PC-3 (cell line): ENCODE measurements around the gene LARP6. TPM values are rescaled to one million over a fixed set of nuclear protein-coding genes. Genes with fewer than 3 reads are reported as not detected.

ENCODE experiments used
- ATAC-seq: fragments of 200-7000 bp; cut with Tn5 transposase; 2 replicates; pipeline ENCODE4 v1.9.1; 2020; ENCODE audit warnings: mild to moderate bottlenecking, moderate library complexity
- BruUV-seq: library from RNA; stranded (reverse); fragments of 400-500 nt; replicated peaks from 2 replicates; lab custom pipeline; 2021; lab: Mats Ljungman, UMichigan
- CTCF ChIA-PET: fragments of 300-600 bp; sonication (Branson Sonifier 250); formaldehyde crosslinking; loops from one replicate; lab custom pipeline; 2022; ENCODE audit warnings: antibody characterized with exemption; lab: Charles Lee
- POLR2A ChIA-PET: fragments of 300-600 bp; sonication (Branson Sonifier 250); formaldehyde crosslinking; loops from one replicate; lab custom pipeline; 2022; ENCODE audit warnings: antibody characterized with exemption; ENCODE audit not compliant: unreplicated experiment; lab: Charles Lee
- DNase-seq: peaks from one replicate; pipeline ENCODE4 v3.0.0-alpha.2; 2015
- H2AFZ ChIP-seq: fragments of 300-600 bp; sonication (generic); 2 replicates; pipeline ENCODE4 v1.6.0; 2016; ENCODE audit warnings: antibody characterized with exemption, low read length
- H3F3A ChIP-seq: fragments of 300-600 bp; sonication (generic); one replicate; pipeline ENCODE4 v1.6.0; 2017; ENCODE audit warnings: antibody characterized with exemption, low read length, control low read depth, mild to moderate bottlenecking; ENCODE audit not compliant: unreplicated experiment
- H3K27ac ChIP-seq: fragments of 300-600 bp; sonication (generic); 2 replicates; pipeline ENCODE4 v1.5.1; 2016; ENCODE audit warnings: mild to moderate bottlenecking, low read length
- H3K27me3 ChIP-seq: fragments of 300-600 bp; sonication (generic); 2 replicates; pipeline ENCODE4 v1.6.1; 2016; ENCODE audit warnings: low read length, mixed read lengths
- H3K36me3 ChIP-seq: fragments of 300-600 bp; sonication (generic); 2 replicates; pipeline ENCODE4 v1.6.1; 2016; ENCODE audit warnings: low read depth, mixed run types, low read length, mixed read lengths
- H3K4me1 ChIP-seq: fragments of 300-600 bp; sonication (generic); 2 replicates; pipeline ENCODE4 v1.5.1; 2016; ENCODE audit warnings: low read length; ENCODE audit not compliant: insufficient read depth
- H3K4me2 ChIP-seq: fragments of 300-600 bp; sonication (generic); 2 replicates; pipeline ENCODE4 v1.6.0; 2016; ENCODE audit warnings: low read length
- H3K4me3 ChIP-seq: fragments of 300-600 bp; sonication (generic); 2 replicates; pipeline ENCODE4 v1.5.1; 2016; ENCODE audit warnings: mild to moderate bottlenecking, low read length, mixed read lengths
- H3K79me2 ChIP-seq: fragments of 300-600 bp; sonication (generic); 2 replicates; pipeline ENCODE4 v1.6.1; 2017; ENCODE audit warnings: low read length, mixed read lengths
- H3K9ac ChIP-seq: fragments of 300-600 bp; sonication (generic); 2 replicates; pipeline ENCODE4 v1.6.0; 2016; ENCODE audit warnings: mild to moderate bottlenecking, low read length
- H3K9me2 ChIP-seq: fragments of 300-600 bp; sonication (generic); replicated peaks from 2 replicates; pipeline ENCODE4 v1.6.1; 2016; ENCODE audit warnings: mixed run types, low read length, mixed read lengths
- H3K9me3 ChIP-seq: fragments of 300-600 bp; sonication (generic); 2 replicates; pipeline ENCODE4 v1.6.1; 2016; ENCODE audit warnings: low read length, mixed read lengths
- H4K20me1 ChIP-seq: fragments of 300-600 bp; sonication (generic); 2 replicates; pipeline ENCODE4 v1.6.1; 2016; ENCODE audit warnings: low read length, mixed read lengths
- EZH2 ChIP-seq: fragments of 300-600 bp; sonication (generic); IDR thresholded peaks from one replicate; pipeline ENCODE4 v1.6.1; 2017; ENCODE audit warnings: antibody characterized with exemption, mild to moderate bottlenecking, low read length; ENCODE audit not compliant: unreplicated experiment
- EZH2phosphoT487 ChIP-seq: fragments of 300-600 bp; sonication (generic); IDR thresholded peaks from 2 replicates; pipeline ENCODE4 v1.6.1; 2018; ENCODE audit warnings: mild to moderate bottlenecking, antibody characterized with exemption, low read length, borderline replicate concordance
- intact Hi-C: fragments of 100-400 bp; cut with micrococcal nuclease; formaldehyde crosslinking; loops from 2 replicates; pipeline ENCODE4 v1.9.0; 2023
- total RNA-seq: library from RNA; depleted of rRNA; stranded (reverse); fragments of >200 nt; gene quantifications from 2 replicates; pipeline ENCODE4 v1.2.3, GENCODE V29; 2014
- TF ChIP-seq, protein P1 (sequence below): fragments of 300-600 bp; sonication (generic); conservative IDR thresholded peaks from 2 replicates; pipeline ENCODE4 v1.5.1; 2017; ENCODE audit warnings: antibody characterized with exemption, low read depth, mild to moderate bottlenecking, low read length

The LARP6 gene
- total RNA-seq, 1 experiment from 2014 or later, result 133 TPM

GRCh38 chr15:70826634-70827033 lies 27.3 kb downstream of the LARP6 start:
- peak overlapping the region; percentile 51 for H3K9ac ChIP-seq
- intact Hi-C loops, result no loop called here
- H3K27ac ChIP-seq, result peak overlapping the region; percentile 65

GRCh38 chr15:70825841-70826240 lies 28.1 kb downstream of the LARP6 start:
- Histone ChIP-seq H3K4me1 (peaks cover 31% of the 10 kb centered on the region), H3F3A (no peaks in the 10 kb centered on the region), H3K27ac (peak overlapping the region; percentile 65), H3K9ac (peak overlapping the region; percentile 51; the same call in 1 of the 2 replicates), H4K20me1 (no peaks in the 10 kb centered on the region), H3K36me3 (no peaks in the 10 kb centered on the region), H3K27me3 (no peaks in the 10 kb centered on the region), H2AFZ (no peak overlapping the region), H3K9me2 (no peaks in the 10 kb centered on the region), H3K4me3 (no peak overlapping the region), H3K79me2 (no peaks in the 10 kb centered on the region), H3K4me2 (peak overlapping the region; percentile 49; the same call in 1 of the 2 replicates), H3K9me3 (no peaks in the 10 kb centered on the region)
- CTCF ChIA-PET, result interaction anchor here (2.6 kb wide), 1 partner anchor 49 kb away, joined by 21 read pairs; no protein-coding TSS in a partner anchor
- no TSS peak for BruUV-seq
- ATAC-seq (no peak), DNase-seq (no peak)
- TF ChIP-seq EZH2phosphoT487, result no peak
- TF ChIP-seq, protein P1, sequence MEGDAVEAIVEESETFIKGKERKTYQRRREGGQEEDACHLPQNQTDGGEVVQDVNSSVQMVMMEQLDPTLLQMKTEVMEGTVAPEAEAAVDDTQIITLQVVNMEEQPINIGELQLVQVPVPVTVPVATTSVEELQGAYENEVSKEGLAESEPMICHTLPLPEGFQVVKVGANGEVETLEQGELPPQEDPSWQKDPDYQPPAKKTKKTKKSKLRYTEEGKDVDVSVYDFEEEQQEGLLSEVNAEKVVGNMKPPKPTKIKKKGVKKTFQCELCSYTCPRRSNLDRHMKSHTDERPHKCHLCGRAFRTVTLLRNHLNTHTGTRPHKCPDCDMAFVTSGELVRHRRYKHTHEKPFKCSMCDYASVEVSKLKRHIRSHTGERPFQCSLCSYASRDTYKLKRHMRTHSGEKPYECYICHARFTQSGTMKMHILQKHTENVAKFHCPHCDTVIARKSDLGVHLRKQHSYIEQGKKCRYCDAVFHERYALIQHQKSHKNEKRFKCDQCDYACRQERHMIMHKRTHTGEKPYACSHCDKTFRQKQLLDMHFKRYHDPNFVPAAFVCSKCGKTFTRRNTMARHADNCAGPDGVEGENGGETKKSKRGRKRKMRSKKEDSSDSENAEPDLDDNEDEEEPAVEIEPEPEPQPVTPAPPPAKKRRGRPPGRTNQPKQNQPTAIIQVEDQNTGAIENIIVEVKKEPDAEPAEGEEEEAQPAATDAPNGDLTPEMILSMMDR, result no peak
- no peak for TF ChIP-seq EZH2
- intact Hi-C loops, result loop anchor here (1.0 kb wide), 1 partner anchor 49 kb away; no protein-coding TSS in a partner anchor
- POLR2A ChIA-PET, result interaction anchor here (0.6 kb wide), 1 partner anchor 108 kb away, joined by 3 read pairs; no protein-coding TSS in a partner anchor

More at GRCh38 chr15:70826634-70827033, 27.3 kb downstream of the LARP6 start:
- H3K4me3 ChIP-seq, result no peak overlapping the region
- ChIA-PET POLR2A (interaction anchor here (0.6 kb wide), 1 partner anchor 109 kb away, joined by 3 read pairs; no protein-coding TSS in a partner anchor), CTCF (interaction anchor here (2.6 kb wide), 1 partner anchor 48 kb away, joined by 21 read pairs; no protein-coding TSS in a partner anchor)
- H3F3A ChIP-seq, result no peaks in the 10 kb centered on the region
- peaks cover 31% of the 10 kb centered on the region for H3K4me1 ChIP-seq
- peak; percentile 89 for DNase-seq
- no TSS peak for BruUV-seq
- TF ChIP-seq, protein P1, result no peak
- TF ChIP-seq EZH2, result no peak
- no peak for TF ChIP-seq EZH2phosphoT487
- peak overlapping the region; percentile 54; the same call in 1 of the 2 replicates for H2AFZ ChIP-seq
- peak overlapping the region; percentile 49 for H3K4me2 ChIP-seq
- no peaks in the 10 kb centered on the region for H3K9me2 ChIP-seq
- no peaks in the 10 kb centered on the region for H3K27me3 ChIP-seq
- H3K9me3 ChIP-seq, result no peaks in the 10 kb centered on the region
- H4K20me1 ChIP-seq, result no peaks in the 10 kb centered on the region
- no peaks in the 10 kb centered on the region for H3K79me2 ChIP-seq
- H3K36me3 ChIP-seq, result no peaks in the 10 kb centered on the region
- ATAC-seq, result peak; percentile 78

- ChIA-PET POLR2A (no interaction called here), CTCF (no interaction called here)
- no peak overlapping the region for H3K27ac ChIP-seq
These were observed 30.8 kb downstream of the LARP6 start for GRCh38 chr15:70823196-70823595.

More at GRCh38 chr15:70823196-70823595, 30.8 kb downstream of the LARP6 start:
- Histone ChIP-seq H2AFZ (no peak overlapping the region), H3K4me3 (no peak overlapping the region), H3K27me3 (no peaks in the 10 kb centered on the region), H3K4me2 (no peak overlapping the region), H3K4me1 (peaks cover 31% of the 10 kb centered on the region), H3K9ac (no peak overlapping the region), H3K9me3 (no peaks in the 10 kb centered on the region), H4K20me1 (no peaks in the 10 kb centered on the region), H3K36me3 (no peaks in the 10 kb centered on the region), H3K79me2 (no peaks in the 10 kb centered on the region), H3K9me2 (no peaks in the 10 kb centered on the region), H3F3A (no peaks in the 10 kb centered on the region)
- TF ChIP-seq, protein P1, result no peak
- TF ChIP-seq EZH2, result no peak
- no peak for TF ChIP-seq EZH2phosphoT487
- intact Hi-C loops, result no loop called here
- DNase-seq (no peak), ATAC-seq (no peak)
- no TSS peak for BruUV-seq
